K562 (cell line): ENCODE data around the gene SLC31A1. TPM values are rescaled to one million over a fixed set of nuclear protein-coding genes. Genes with fewer than 3 reads are reported as not detected.
A peak's percentile ranks its signal among the peaks of the same experiment; 100 is the strongest.

Experiments
- ATF1 ChIP-seq, 2 experiments: fragments of 450-650 bp in 1 of 2; IDR thresholded peaks; 2 replicates each; pipeline ENCODE4 v1.6.1; 2016; ENCODE audit warnings: missing compliant biosample characterization in 1 of 2, missing genetic modification characterization in 1 of 2
- E2F8 ChIP-seq: fragments of 450-650 bp; IDR thresholded peaks from 2 replicates; pipeline ENCODE4 v1.7.1; 2018; ENCODE audit warnings: mild to moderate bottlenecking, low read depth; ENCODE audit not compliant: partially characterized antibody
- FOSL1 ChIP-seq: fragments of 200-800 bp; sonication (Bioruptor generic); conservative IDR thresholded peaks from 2 replicates; pipeline ENCODE4 v1.6.1; 2016; ENCODE audit warnings: missing genetic modification characterization, missing compliant biosample characterization
- KLF1 ChIP-seq: fragments of 450-650 bp; IDR thresholded peaks from 2 replicates; pipeline ENCODE4 v1.6.1; 2016; ENCODE audit warnings: missing genetic modification characterization, missing compliant biosample characterization
- MAX ChIP-seq: sonication (generic); formaldehyde crosslinking; IDR thresholded peaks from 2 replicates; pipeline ENCODE4 v1.9.0; 2022; ENCODE audit warnings: mild to moderate bottlenecking, missing genetic modification reagents
- MED1 ChIP-seq: sonication (generic); formaldehyde crosslinking; IDR thresholded peaks from 2 replicates; pipeline ENCODE4 v1.8.1; 2023; ENCODE audit warnings: missing genetic modification reagents, borderline replicate concordance
- MTA2 ChIP-seq: fragments of 450-650 bp; IDR thresholded peaks from 2 replicates; pipeline ENCODE4 v1.6.1; 2016; ENCODE audit warnings: low read depth
- NR2F6 ChIP-seq: fragments of 450-650 bp; formaldehyde crosslinking; IDR thresholded peaks from 2 replicates; pipeline ENCODE4 v1.4.0; 2020; ENCODE audit warnings: mild to moderate bottlenecking
- PCBP2 ChIP-seq: fragments of 200-400 bp; formaldehyde crosslinking; IDR thresholded peaks from 2 replicates; pipeline ENCODE4 v1.6.1; 2018; ENCODE audit warnings: low read length, low read depth, mild to moderate bottlenecking, moderate library complexity; ENCODE audit not compliant: poor library complexity, severe bottlenecking
- SNIP1 ChIP-seq: fragments of 450-650 bp; IDR thresholded peaks from 2 replicates; pipeline ENCODE4 v1.7.1; 2017; ENCODE audit warnings: low read depth, mild to moderate bottlenecking
- TCF15 ChIP-seq: fragments of 250-450 bp; sonication (Bioruptor Pico); IDR thresholded peaks from 2 replicates; pipeline ENCODE4 v1.8.0; 2022; ENCODE audit warnings: moderate library complexity, mild to moderate bottlenecking, inconsistent platforms
- ZNF140 ChIP-seq: fragments of 250-450 bp; sonication (Bioruptor Pico); IDR thresholded peaks from 2 replicates; pipeline ENCODE4 v1.8.0; 2021; ENCODE audit warnings: moderate library complexity, mild to moderate bottlenecking, inconsistent platforms
- ZNF707 ChIP-seq: fragments of 250-450 bp; sonication (Bioruptor Pico); conservative IDR thresholded peaks from 2 replicates; pipeline ENCODE4 v1.8.0; 2022; ENCODE audit warnings: inconsistent platforms, mild to moderate bottlenecking, moderate library complexity
- polyA plus RNA-seq, 8 experiments: library from polyadenylated mRNA; depleted of rRNA in 4 of 8; stranded (reverse) in 5 of 8; unstranded in 3 of 8; fragments of >200 nt; fragmentation: Nextera tagmentation in 2 of 8; fragmentation: Illumina TruSeq in 1 of 8; extraction: Ambion mirVana in 2 of 8; extraction: Trizol in 1 of 8; gene quantifications; 2 replicates each; pipeline versions ENCODE4 v1.2.1 to v1.2.3, GENCODE V29; 2011 to 2014; ENCODE audit warnings: inconsistent platforms in 1 of 8, missing spikeins in 1 of 8
- total RNA-seq, 7 experiments: library from RNA; depleted of rRNA in 6 of 7; stranded (reverse); fragments of >200 nt in 6 of 7; fragmentation: Illumina TruSeq in 2 of 7; extraction: Trizol in 2 of 7; gene quantifications; 2 replicates each; pipeline versions ENCODE4 v1.2.1 to v1.2.3, GENCODE V29; 2011 to 2021; ENCODE audit warnings: low replicate concordance in 1 of 7
- TF ChIP-seq, protein P1 (sequence below): fragments of 450-650 bp; IDR thresholded peaks from 2 replicates; pipeline ENCODE4 v1.6.1; 2016; ENCODE audit warnings: low read depth
- TF ChIP-seq, protein P2 (sequence below): fragments of 450-650 bp; formaldehyde crosslinking; IDR thresholded peaks from 2 replicates; pipeline ENCODE4 v1.4.0; 2020; ENCODE audit warnings: mild to moderate bottlenecking, mixed read lengths

SLC31A1 gene
- total and polyA plus RNA-seq, 9 of the 15 experiments (the other 6 are each of a cell fraction or from before 2014, with no cell fraction given) = 15.4 to 40.7 (median 25.9) TPM

- TF ChIP-seq, protein P1, sequence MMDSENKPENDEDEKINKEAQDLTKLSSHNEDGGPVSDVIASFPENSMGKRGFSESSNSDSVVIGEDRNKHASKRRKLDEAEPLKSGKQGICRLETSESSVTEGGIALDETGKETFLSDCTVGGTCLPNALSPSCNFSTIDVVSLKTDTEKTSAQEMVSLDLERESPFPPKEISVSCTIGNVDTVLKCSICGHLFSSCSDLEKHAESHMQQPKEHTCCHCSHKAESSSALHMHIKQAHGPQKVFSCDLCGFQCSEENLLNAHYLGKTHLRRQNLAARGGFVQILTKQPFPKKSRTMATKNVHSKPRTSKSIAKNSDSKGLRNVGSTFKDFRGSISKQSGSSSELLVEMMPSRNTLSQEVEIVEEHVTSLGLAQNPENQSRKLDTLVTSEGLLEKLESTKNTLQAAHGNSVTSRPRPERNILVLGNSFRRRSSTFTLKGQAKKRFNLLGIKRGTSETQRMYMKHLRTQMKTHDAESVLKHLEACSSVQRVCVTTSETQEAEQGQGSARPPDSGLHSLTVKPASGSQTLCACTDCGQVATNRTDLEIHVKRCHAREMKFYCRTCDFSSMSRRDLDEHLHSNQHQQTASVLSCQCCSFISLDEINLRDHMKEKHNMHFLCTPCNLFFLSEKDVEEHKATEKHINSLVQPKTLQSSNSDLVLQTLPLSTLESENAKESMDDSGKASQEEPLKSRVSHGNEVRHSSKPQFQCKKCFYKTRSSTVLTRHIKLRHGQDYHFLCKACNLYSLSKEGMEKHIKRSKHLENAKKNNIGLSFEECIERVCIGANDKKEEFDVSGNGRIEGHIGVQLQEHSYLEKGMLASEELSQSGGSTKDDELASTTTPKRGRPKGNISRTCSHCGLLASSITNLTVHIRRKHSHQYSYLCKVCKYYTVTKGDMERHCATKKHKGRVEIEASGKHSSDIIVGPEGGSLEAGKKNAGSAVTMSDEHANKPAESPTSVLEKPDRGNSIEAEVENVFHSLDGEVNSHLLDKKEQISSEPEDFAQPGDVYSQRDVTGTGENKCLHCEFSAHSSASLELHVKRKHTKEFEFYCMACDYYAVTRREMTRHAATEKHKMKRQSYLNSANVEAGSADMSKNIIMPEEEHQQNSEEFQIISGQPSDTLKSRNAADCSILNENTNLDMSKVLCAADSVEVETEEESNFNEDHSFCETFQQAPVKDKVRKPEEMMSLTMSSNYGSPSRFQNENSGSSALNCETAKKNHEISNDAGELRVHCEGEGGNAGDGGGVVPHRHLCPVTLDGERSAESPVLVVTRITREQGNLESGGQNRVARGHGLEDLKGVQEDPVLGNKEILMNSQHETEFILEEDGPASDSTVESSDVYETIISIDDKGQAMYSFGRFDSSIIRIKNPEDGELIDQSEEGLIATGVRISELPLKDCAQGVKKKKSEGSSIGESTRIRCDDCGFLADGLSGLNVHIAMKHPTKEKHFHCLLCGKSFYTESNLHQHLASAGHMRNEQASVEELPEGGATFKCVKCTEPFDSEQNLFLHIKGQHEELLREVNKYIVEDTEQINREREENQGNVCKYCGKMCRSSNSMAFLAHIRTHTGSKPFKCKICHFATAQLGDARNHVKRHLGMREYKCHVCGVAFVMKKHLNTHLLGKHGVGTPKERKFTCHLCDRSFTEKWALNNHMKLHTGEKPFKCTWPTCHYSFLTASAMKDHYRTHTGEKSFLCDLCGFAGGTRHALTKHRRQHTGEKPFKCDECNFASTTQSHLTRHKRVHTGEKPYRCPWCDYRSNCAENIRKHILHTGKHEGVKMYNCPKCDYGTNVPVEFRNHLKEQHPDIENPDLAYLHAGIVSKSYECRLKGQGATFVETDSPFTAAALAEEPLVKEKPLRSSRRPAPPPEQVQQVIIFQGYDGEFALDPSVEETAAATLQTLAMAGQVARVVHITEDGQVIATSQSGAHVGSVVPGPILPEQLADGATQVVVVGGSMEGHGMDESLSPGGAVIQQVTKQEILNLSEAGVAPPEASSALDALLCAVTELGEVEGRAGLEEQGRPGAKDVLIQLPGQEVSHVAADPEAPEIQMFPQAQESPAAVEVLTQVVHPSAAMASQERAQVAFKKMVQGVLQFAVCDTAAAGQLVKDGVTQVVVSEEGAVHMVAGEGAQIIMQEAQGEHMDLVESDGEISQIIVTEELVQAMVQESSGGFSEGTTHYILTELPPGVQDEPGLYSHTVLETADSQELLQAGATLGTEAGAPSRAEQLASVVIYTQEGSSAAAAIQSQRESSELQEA = no peak
- TF ChIP-seq MAX (CRISPR knock-in tag) (no peak; the same call in 1 of the 2 replicates), MTA2 (no peak), MED1 (CRISPR knock-in tag) (no peak), ZNF707 (CRISPR knock-in tag) (no peak), ATF1 (CRISPR knock-in tag; IDR thresholded peaks at IDR 0.05) (no peak), ATF1 (tag; IDR thresholded peaks at IDR 0.05) (peak; percentile 34; the same call in 1 of the 2 replicates), SNIP1 (no peak), FOSL1 (no peak), E2F8 (no peak), TCF15 (CRISPR knock-in tag) (no peak), NR2F6 (CRISPR knock-in tag) (no peak), KLF1 (no peak), PCBP2 (no peak), ZNF140 (CRISPR knock-in tag) (no peak)
- TF ChIP-seq, protein P2, sequence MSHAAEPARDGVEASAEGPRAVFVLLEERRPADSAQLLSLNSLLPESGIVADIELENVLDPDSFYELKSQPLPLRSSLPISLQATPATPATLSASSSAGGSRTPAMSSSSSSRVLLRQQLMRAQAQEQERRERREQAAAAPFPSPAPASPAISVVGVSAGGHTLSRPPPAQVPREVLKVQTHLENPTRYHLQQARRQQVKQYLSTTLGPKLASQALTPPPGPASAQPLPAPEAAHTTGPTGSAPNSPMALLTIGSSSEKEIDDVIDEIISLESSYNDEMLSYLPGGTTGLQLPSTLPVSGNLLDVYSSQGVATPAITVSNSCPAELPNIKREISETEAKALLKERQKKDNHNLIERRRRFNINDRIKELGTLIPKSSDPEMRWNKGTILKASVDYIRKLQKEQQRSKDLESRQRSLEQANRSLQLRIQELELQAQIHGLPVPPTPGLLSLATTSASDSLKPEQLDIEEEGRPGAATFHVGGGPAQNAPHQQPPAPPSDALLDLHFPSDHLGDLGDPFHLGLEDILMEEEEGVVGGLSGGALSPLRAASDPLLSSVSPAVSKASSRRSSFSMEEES (CRISPR knock-in tag) = peak; percentile 84
Measured at GRCh38 chr9:113228130-113228665, 6.9 kb downstream of the SLC31A1 start (continued).
